AG04450 (cell line): ENCODE results near the gene TSPAN1. TPM values are rescaled to one million over a fixed set of nuclear protein-coding genes. Genes with fewer than 3 reads are reported as not detected.
A peak's percentile ranks its signal among the peaks of the same experiment; 100 is the strongest.

Experiments used
- CTCF ChIA-PET: fragments of 300-600, 350-600 bp; formaldehyde crosslinking; extraction: SDS; loops from one replicate; lab custom pipeline; 2022; ENCODE audit warnings: antibody characterized with exemption, inconsistent platforms; lab: Charles Lee
- POLR2A ChIA-PET: fragments of 350-600 bp; formaldehyde crosslinking; extraction: SDS; loops from one replicate; lab custom pipeline; 2021; ENCODE audit warnings: antibody characterized with exemption, inconsistent platforms; lab: Yijun Ruan, JAX
- DNase-seq: peaks from one replicate; pipeline ENCODE4 v3.0.0-alpha.2; 2011; ENCODE audit warnings: low read depth, low spot score
- H3K27ac ChIP-seq: one replicate; pipeline ENCODE4 v1.5.1; 2012; ENCODE audit warnings: low read depth, low read length, control low read depth
- H3K27me3 ChIP-seq: one replicate; pipeline ENCODE4 v1.6.0; 2012; ENCODE audit warnings: low read length; ENCODE audit not compliant: control insufficient read depth, insufficient read depth
- H3K4me3 ChIP-seq: 2 replicates; pipeline ENCODE4 v1.5.1; 2011; ENCODE audit warnings: mild to moderate bottlenecking, low read depth, low read length, control low read depth
- H3K9me3 ChIP-seq: 2 replicates; pipeline ENCODE4 v1.5.1; 2012; ENCODE audit warnings: low read length; ENCODE audit not compliant: control insufficient read depth, insufficient read depth
- polyA plus RNA-seq: library from polyadenylated mRNA; depleted of rRNA; stranded (reverse); fragments of >200 nt; gene quantifications from 2 replicates; pipeline ENCODE4 v1.2.3, GENCODE V29; 2011
- TF ChIP-seq, protein P1 (sequence below): IDR thresholded peaks from 2 replicates; pipeline ENCODE4 v1.5.1; 2011; ENCODE audit warnings: low read depth, low read length, control low read depth, inconsistent platforms

TSPAN1 gene
- polyA plus RNA-seq, 1 experiment: 0.43 TPM

DNA sequence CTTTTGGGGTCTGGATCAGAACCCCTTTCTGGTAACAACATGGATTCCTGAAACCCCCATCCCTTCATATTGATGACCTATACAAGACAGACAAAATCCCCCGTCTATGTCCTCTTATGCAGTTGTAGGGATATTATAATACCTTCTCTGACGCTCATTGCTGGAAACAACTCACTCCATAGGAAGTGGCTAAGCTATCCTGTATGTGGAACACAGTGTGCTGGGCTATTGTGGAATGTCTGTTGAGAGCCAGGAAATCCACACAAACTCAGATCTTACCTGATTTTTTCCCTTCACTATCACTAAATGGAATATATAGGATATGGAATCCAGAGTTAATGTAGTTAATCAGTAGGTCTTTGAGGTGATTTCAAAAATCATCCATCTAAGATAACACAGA lies 24.8 kb upstream of the TSPAN1 start:
- POLR2A ChIA-PET: no interaction called here
- no peak for DNase-seq
- Histone ChIP-seq H3K4me3 (no peak overlapping the region), H3K27me3 (peaks cover 4% of the 10 kb centered on the region), H3K9me3 (no peaks in the 10 kb centered on the region), H3K27ac (no peak overlapping the region)
- TF ChIP-seq, protein P1, sequence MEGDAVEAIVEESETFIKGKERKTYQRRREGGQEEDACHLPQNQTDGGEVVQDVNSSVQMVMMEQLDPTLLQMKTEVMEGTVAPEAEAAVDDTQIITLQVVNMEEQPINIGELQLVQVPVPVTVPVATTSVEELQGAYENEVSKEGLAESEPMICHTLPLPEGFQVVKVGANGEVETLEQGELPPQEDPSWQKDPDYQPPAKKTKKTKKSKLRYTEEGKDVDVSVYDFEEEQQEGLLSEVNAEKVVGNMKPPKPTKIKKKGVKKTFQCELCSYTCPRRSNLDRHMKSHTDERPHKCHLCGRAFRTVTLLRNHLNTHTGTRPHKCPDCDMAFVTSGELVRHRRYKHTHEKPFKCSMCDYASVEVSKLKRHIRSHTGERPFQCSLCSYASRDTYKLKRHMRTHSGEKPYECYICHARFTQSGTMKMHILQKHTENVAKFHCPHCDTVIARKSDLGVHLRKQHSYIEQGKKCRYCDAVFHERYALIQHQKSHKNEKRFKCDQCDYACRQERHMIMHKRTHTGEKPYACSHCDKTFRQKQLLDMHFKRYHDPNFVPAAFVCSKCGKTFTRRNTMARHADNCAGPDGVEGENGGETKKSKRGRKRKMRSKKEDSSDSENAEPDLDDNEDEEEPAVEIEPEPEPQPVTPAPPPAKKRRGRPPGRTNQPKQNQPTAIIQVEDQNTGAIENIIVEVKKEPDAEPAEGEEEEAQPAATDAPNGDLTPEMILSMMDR: no peak
- CTCF ChIA-PET: interaction anchor here (0.6 kb wide), 1 partner anchor 45 kb away, joined by 3 read pairs; no protein-coding TSS in a partner anchor

DNA sequence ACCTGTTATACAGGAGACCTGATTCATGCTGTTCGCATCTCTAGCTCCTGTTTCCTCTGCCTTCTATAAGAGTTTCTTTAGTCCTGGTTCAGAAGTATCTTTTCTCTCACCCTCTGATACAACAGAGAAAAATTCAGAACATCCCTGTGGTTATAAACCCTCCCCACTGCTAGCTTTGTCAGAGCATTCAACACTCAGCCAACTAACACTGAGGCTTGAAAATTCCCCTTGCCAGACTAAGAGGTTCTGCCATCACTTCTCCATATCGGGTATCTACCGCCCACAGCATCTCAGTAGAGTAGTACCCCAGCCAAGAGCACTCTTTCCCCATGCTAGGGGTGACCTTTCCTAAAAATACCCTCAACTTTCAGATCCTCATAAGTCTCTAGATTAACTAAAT lies 22.9 kb upstream of the TSPAN1 start:
- DNase-seq: peak; percentile 61
- TF ChIP-seq, protein P1: no peak
- H3K27me3 ChIP-seq: peaks cover under 1% of the 10 kb centered on the region
- H3K4me3 ChIP-seq: no peak overlapping the region
- POLR2A ChIA-PET: interaction anchor here (0.6 to 0.7 kb wide), 3 partner anchors 14 to 25 kb away, joined by 3 to 5 read pairs (median 3); no protein-coding TSS in a partner anchor
- CTCF ChIA-PET: interaction anchor here (1.2 kb wide), 1 partner anchor 114 kb away, joined by 4 read pairs; no protein-coding TSS in a partner anchor
- no peak overlapping the region for H3K27ac ChIP-seq
- H3K9me3 ChIP-seq: no peaks in the 10 kb centered on the region

DNA sequence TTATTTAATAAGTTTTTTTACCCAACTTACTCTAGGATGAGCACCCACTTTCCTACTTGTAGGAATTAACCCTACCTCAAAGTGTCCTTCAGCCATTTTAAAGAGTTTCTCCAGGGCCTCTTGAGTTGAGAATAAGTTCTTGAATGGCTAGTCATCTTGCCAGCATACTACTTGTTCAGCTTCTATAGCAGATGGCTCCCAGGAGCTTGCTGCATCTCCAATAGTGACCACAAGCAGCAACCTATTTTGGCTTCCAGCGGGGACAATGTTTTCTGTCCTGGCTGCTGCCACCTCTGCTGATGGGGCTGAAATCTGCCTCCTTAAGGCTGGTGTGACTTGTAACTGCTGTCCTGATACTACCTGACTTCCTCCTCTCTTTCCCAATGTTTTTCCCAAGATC lies 21.7 kb upstream of the TSPAN1 start:
- Histone ChIP-seq H3K27ac (no peak overlapping the region), H3K27me3 (no peaks in the 10 kb centered on the region), H3K9me3 (no peaks in the 10 kb centered on the region), H3K4me3 (no peak overlapping the region)
- TF ChIP-seq, protein P1: no peak
- CTCF ChIA-PET: no interaction called here
- no peak for DNase-seq
- POLR2A ChIA-PET: no interaction called here

DNA sequence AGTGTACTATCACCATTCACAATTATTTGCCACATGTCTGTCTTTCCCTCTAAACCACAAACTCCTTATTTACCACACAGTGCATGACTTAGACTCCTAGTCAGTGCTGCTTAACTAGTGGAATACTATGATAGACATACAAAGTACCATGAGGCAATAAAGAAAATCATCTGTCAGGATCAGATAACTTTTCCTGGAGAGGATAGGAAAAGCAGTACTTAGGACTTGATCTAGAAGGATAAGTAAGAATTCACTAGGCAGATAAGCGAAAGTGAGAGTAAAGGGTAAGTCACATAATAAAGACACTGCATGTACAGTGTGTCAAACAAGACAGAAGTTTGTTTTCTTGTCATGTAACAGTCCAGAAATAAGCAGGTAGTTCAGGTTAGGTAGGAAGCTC lies 21.2 kb upstream of the TSPAN1 start:
- CTCF ChIA-PET: interaction anchor here (1.0 kb wide), 1 partner anchor 92 kb away, joined by 3 read pairs; no protein-coding TSS in a partner anchor
- Histone ChIP-seq H3K4me3 (no peak overlapping the region), H3K27me3 (no peaks in the 10 kb centered on the region), H3K9me3 (no peaks in the 10 kb centered on the region), H3K27ac (no peak overlapping the region)
- DNase-seq: no peak
- TF ChIP-seq, protein P1: no peak
- POLR2A ChIA-PET: no interaction called here

DNA sequence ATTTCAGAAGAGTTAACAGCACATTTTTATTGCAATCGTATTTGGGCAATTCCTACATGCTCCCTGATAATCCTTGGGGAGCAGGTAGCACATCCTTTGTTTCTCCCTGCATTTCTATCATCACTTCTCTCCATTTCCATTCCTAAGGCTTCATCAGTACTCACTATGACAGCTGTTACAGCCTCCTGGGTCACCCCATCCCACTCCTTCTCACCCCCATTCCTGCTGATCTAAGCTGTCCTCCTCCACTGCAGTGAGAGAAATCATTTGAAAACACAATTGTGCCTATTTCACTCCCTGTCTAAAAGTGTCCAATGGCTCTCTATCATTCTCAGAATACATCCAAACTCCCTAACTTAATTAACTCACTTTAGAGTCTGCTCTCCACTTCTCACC lies 17.0 kb upstream of the TSPAN1 start:
- Histone ChIP-seq H3K27ac (no peak overlapping the region), H3K9me3 (no peaks in the 10 kb centered on the region), H3K27me3 (peaks cover 8% of the 10 kb centered on the region), H3K4me3 (no peak overlapping the region)
- DNase-seq: no peak
- ChIA-PET CTCF (no interaction called here), POLR2A (no interaction called here)
- TF ChIP-seq, protein P1: no peak
